Measurements from ENCODE around the gene COX4I2.

Gene COX4I2

GRCh38 chr20:31671324-31671723 lies 33.6 kb downstream of the COX4I2 start:
- no peak for TF ChIP-seq ZSCAN4 (tag by site-specific recombination; IDR thresholded peaks at IDR 0.05)
- TF ChIP-seq ZNF37A (tag by site-specific recombination; IDR thresholded peaks at IDR 0.05) = no peak
- TF ChIP-seq GLIS2 (tag by site-specific recombination; IDR thresholded peaks at IDR 0.05) = no peak
- no peak for TF ChIP-seq ZNF221 (tag by site-specific recombination; IDR thresholded peaks at IDR 0.05; ENCODE audit: borderline replicate concordance)
- TF ChIP-seq ZNF629 (tag by site-specific recombination; IDR thresholded peaks at IDR 0.05) = no peak
- TF ChIP-seq ZNF311 (tag by site-specific recombination; IDR thresholded peaks at IDR 0.05; ENCODE audit: borderline replicate concordance) = no peak
- no peak for TF ChIP-seq ZNF302 (tag by site-specific recombination; IDR thresholded peaks at IDR 0.05; ENCODE audit: low read depth)
- no peak for TF ChIP-seq ZNF621 (tag by site-specific recombination; IDR thresholded peaks at IDR 0.05)
- TF ChIP-seq ZNF704 (tag by site-specific recombination; IDR thresholded peaks at IDR 0.05) = no peak
- no peak for TF ChIP-seq ZSCAN5A (tag by site-specific recombination; IDR thresholded peaks at IDR 0.05)
- no peak for TF ChIP-seq ZNF777 (tag by site-specific recombination; IDR thresholded peaks at IDR 0.05; ENCODE audit: borderline replicate concordance)
- TF ChIP-seq ZNF791 (tag by site-specific recombination; IDR thresholded peaks at IDR 0.05) = no peak
- TF ChIP-seq BCL11B (tag by site-specific recombination; IDR thresholded peaks at IDR 0.05; ENCODE audit: low read depth) = no peak
- TF ChIP-seq ZNF114 (tag by site-specific recombination; IDR thresholded peaks at IDR 0.05) = no peak
- no peak for TF ChIP-seq ZNF560 (tag by site-specific recombination; IDR thresholded peaks at IDR 0.05; ENCODE audit: borderline replicate concordance)
- no peak for TF ChIP-seq SCRT1 (tag by site-specific recombination; IDR thresholded peaks at IDR 0.05; ENCODE audit: borderline replicate concordance)
- H3K4me3 ChIP-seq (ENCODE audit: low read depth, low read length) = no peak overlapping the region
- no peaks in the 10 kb centered on the region for H3K9me3 ChIP-seq (ENCODE audit: control insufficient read depth, insufficient read depth, low read depth, low read length)
- ChIA-PET POLR2A (no interaction called here), CTCF (interaction anchor here (0.7 to 1.4 kb wide), 3 partner anchors 9 to 167 kb away, joined by 3 to 7 read pairs (median 6); no protein-coding TSS in a partner anchor)
- no peaks in the 10 kb centered on the region for H3K36me3 ChIP-seq (ENCODE audit: control insufficient read depth in 2 of 2, insufficient read depth in 1 of 2, low read length in 2 of 2)
- H3K27ac ChIP-seq (ENCODE audit: extremely low read depth, low read depth, low read length) = no peak overlapping the region
- peaks cover 16% of the 10 kb centered on the region for H3K4me1 ChIP-seq (ENCODE audit: control insufficient read depth, insufficient read depth, low read length)

GRCh38 chr20:31673435-31673834 lies 35.7 kb downstream of the COX4I2 start:
- ChIA-PET POLR2A (interaction anchor here (1.4 kb wide), 1 partner anchor 65 kb away, joined by 6 read pairs; the partner anchor contains the start of gene TPX2), CTCF (interaction anchor here (0.6 to 4.2 kb wide), 4 partner anchors 12 to 60 kb away, joined by 3 to 38 read pairs (median 10); partner anchors contain the start of gene BCL2L1)
- Histone ChIP-seq H3K4me1 (ENCODE audit: control insufficient read depth, insufficient read depth, low read length) (peaks cover 16% of the 10 kb centered on the region), H3K27ac (ENCODE audit: extremely low read depth, low read depth, low read length) (no peak overlapping the region), H3K36me3 (ENCODE audit: control insufficient read depth in 2 of 2, insufficient read depth in 1 of 2, low read length in 2 of 2) (no peaks in the 10 kb centered on the region), H3K9me3 (ENCODE audit: control insufficient read depth, insufficient read depth, low read depth, low read length) (no peaks in the 10 kb centered on the region), H3K4me3 (ENCODE audit: low read depth, low read length) (no peak overlapping the region)
- TF ChIP-seq ZNF623 (tag by site-specific recombination; IDR thresholded peaks at IDR 0.05) (no peak), ZNF121 (tag by site-specific recombination; IDR thresholded peaks at IDR 0.05) (peak; percentile 60), ZNF670 (tag by site-specific recombination; IDR thresholded peaks at IDR 0.05; ENCODE audit: low read depth) (no peak), PBX3 (CRISPR knock-in tag; IDR thresholded peaks at IDR 0.05) (no peak), ZNF280C (tag by site-specific recombination; IDR thresholded peaks at IDR 0.05) (no peak), ZNF239 (tag by site-specific recombination; IDR thresholded peaks at IDR 0.05) (no peak), ZNF571 (tag by site-specific recombination; IDR thresholded peaks at IDR 0.05) (no peak)
